Measurements from ENCODE around the gene OPCML. TPM values are rescaled to one million over a fixed set of nuclear protein-coding genes. Genes with fewer than 3 reads are reported as not detected.

OPCML gene
- total RNA-seq, 2 experiments from 2014 or later = not detected

DNA sequence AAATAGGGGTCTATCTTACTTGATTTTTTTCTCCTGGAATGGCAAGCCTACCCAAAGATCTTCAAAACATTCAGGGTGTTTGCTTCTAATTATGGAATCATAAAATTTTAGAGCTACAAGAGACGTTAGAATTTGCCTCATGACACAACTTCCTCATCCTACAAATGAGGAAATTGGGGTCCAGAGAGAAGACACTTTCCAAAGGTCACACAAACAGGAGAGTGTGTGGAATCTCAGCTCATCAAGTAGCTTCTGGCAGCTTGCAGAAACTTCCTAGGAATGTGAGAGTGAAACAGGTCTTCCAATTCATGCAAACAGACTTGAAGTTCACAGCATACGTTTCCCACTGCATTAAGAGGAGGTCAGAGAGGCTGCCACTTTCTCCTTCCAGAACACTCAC lies 976.0 kb downstream of the OPCML start:
- peaks cover 13% of the 10 kb centered on the region for H3K9me3 Mint-ChIP-seq
- DNase-seq = no peak
- H3K27ac Mint-ChIP-seq = no peak overlapping the region
- H3K36me3 Mint-ChIP-seq = no peaks in the 10 kb centered on the region
- intact Hi-C loops (cut with micrococcal nuclease) = no loop called here
- no peaks in the 10 kb centered on the region for H3K4me1 Mint-ChIP-seq (ENCODE audit: low read depth)
- POLR2A ChIA-PET = no interaction called here
- CTCF ChIA-PET = no interaction called here
- H3K4me3 Mint-ChIP-seq = no peak overlapping the region
- peaks cover 2% of the 10 kb centered on the region for H3K27me3 Mint-ChIP-seq

DNA sequence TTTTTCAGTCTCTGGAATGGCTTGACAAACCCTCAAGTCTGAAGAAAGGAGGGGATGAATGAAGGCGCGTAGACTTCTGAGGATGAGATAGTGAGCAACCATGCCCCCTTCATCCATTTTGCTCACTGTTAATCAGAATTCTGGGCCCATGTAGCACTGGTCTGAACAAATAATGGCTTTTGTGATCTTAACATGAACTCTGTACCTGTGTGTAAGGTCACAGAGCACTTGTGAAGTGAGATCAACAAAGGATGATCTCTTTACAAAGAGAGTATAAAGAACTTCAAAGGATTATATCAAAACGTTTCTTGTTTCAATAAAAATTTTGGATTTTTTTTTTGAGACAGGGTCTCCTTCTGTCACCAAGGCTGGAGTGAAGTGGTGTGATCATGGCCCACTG lies 976.7 kb downstream of the OPCML start:
- Mint-ChIP-seq H3K36me3 (no peaks in the 10 kb centered on the region), H3K27me3 (peaks cover 2% of the 10 kb centered on the region), H3K4me3 (no peak overlapping the region), H3K27ac (no peak overlapping the region), H3K4me1 (ENCODE audit: low read depth) (no peaks in the 10 kb centered on the region), H3K9me3 (peaks cover 12% of the 10 kb centered on the region)
- DNase-seq = no peak
- CTCF ChIA-PET = no interaction called here
- POLR2A ChIA-PET = no interaction called here
- intact Hi-C loops (cut with micrococcal nuclease) = no loop called here

DNA sequence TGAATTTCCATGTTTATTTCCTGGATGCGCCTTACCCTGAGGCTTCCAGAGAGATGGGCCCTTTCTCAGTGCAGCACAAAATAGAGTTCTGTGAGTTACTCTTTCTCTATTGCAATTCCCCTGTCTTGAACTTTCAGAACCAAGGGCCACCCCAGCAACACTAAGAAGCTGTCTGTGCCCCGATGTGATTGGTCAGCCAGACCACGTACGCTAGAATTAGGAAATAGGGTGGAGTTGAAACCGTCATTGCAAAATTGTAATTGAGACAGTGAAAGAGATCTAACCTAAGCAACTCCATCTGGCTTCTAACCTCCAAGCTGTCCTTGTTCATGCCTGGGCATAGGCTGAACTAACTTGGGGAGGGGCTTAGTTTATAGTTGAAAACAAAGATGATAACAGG lies 981.3 kb downstream of the OPCML start:
- intact Hi-C loops (cut with micrococcal nuclease) = no loop called here
- Mint-ChIP-seq H3K4me3 (no peak overlapping the region), H3K36me3 (no peaks in the 10 kb centered on the region), H3K4me1 (ENCODE audit: low read depth) (no peaks in the 10 kb centered on the region), H3K9me3 (peaks cover 8% of the 10 kb centered on the region), H3K27ac (no peak overlapping the region), H3K27me3 (no peaks in the 10 kb centered on the region)
- no peak for DNase-seq
- POLR2A ChIA-PET = no interaction called here
- CTCF ChIA-PET = no interaction called here

DNA sequence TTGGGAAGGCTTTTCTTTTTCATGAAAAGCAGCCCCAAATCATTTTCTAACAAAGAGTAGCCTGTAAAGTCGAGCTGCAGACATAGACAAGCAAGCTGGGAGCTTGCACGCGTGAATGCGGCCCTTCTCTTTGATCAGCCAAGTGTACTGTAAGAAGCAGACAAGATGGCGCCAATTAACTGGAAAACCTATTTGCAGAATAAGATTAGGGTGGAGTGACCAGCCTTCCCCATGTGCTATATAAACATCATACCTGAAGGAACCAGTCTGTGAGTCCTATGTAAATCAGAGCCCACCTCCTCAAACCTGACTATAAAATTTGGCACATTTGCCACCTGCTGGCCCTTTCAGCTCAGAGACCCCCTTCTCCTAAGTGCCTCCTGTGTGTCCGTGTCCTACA lies 982.7 kb downstream of the OPCML start:
- intact Hi-C loops (cut with micrococcal nuclease) = no loop called here
- H3K4me1 Mint-ChIP-seq (ENCODE audit: low read depth) = no peaks in the 10 kb centered on the region
- peaks cover 10% of the 10 kb centered on the region for H3K9me3 Mint-ChIP-seq
- ChIA-PET CTCF (no interaction called here), POLR2A (no interaction called here)
- H3K27ac Mint-ChIP-seq = no peak overlapping the region
- H3K36me3 Mint-ChIP-seq = no peaks in the 10 kb centered on the region
- DNase-seq = no peak
- no peaks in the 10 kb centered on the region for H3K27me3 Mint-ChIP-seq
- H3K4me3 Mint-ChIP-seq = no peak overlapping the region

DNA sequence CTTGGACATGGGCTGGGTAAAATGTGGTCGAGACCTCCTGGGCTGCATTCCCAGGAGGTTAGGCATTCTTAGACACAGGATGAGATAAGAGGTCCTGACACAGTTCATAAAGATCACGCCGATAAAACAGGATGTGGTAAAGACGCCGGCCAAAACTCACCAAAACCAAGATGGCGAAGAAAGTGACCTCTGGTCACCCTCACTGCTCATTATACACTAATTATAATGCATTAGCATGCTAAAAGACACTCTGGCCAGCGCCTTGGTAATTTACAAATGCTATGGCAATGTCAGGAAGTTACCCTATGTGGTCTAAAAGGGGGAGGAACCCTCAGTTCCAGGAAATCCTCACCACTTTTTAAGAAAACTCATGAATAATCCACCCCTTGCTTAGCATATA lies 983.3 kb downstream of the OPCML start:
- no peak overlapping the region for H3K27ac Mint-ChIP-seq
- H3K4me3 Mint-ChIP-seq = no peak overlapping the region
- ChIA-PET CTCF (no interaction called here), POLR2A (no interaction called here)
- no peak for DNase-seq
- peaks cover 10% of the 10 kb centered on the region for H3K9me3 Mint-ChIP-seq
- no peaks in the 10 kb centered on the region for H3K27me3 Mint-ChIP-seq
- no peaks in the 10 kb centered on the region for H3K4me1 Mint-ChIP-seq (ENCODE audit: low read depth)
- intact Hi-C loops (cut with micrococcal nuclease) = no loop called here
- H3K36me3 Mint-ChIP-seq = no peaks in the 10 kb centered on the region

DNA sequence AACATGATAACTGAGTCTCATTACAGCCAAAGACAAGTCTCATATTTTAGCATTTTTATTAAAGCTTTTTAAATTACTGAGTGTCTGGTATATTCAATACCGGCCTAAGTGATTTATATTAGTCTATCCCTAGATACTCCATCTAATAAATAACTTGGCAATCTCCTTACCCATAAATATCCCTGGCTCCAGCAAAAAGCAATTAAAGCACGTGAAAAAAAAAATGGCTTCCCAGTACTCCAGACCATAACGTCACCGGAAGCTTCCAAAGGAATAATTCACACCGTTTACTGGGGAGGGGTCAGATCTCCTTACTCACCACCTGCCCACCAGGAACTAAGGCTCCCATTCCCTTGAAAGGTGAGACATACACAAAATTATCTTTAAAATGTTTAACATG lies 988.3 kb downstream of the OPCML start:
- DNase-seq = no peak
- H3K9me3 Mint-ChIP-seq = peaks cover 2% of the 10 kb centered on the region
- ChIA-PET POLR2A (no interaction called here), CTCF (no interaction called here)
- H3K27ac Mint-ChIP-seq = no peak overlapping the region
- intact Hi-C loops (cut with micrococcal nuclease) = no loop called here
- H3K4me3 Mint-ChIP-seq = no peak overlapping the region
- H3K36me3 Mint-ChIP-seq = no peaks in the 10 kb centered on the region
- no peaks in the 10 kb centered on the region for H3K4me1 Mint-ChIP-seq (ENCODE audit: low read depth)
- H3K27me3 Mint-ChIP-seq = no peaks in the 10 kb centered on the region

DNA sequence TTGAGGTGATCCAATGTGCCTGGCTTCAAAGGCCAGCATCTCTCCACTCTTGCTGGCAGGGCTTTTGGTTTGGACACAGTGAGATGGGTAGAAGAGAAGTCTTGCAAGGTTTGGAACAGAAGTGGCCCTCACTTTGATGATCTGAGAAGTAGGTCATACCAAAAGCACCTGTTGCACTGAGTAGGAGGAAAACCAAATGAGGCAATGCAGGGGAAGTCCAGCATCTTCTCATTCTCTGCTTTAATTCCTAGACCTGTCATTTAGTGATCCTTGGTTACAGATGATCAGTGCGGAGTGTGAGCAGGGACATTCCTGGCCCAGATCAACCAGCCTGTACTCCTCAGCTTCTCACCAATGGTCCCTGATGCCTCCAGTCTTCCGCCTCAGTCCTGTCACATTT lies 990.5 kb downstream of the OPCML start:
- ChIA-PET POLR2A (no interaction called here), CTCF (no interaction called here)
- H3K36me3 Mint-ChIP-seq = no peaks in the 10 kb centered on the region
- no peaks in the 10 kb centered on the region for H3K27me3 Mint-ChIP-seq
- H3K4me3 Mint-ChIP-seq = no peak overlapping the region
- no peak overlapping the region for H3K27ac Mint-ChIP-seq
- peaks cover 2% of the 10 kb centered on the region for H3K9me3 Mint-ChIP-seq
- DNase-seq = no peak
- intact Hi-C loops (cut with micrococcal nuclease) = no loop called here
- no peaks in the 10 kb centered on the region for H3K4me1 Mint-ChIP-seq (ENCODE audit: low read depth)

DNA sequence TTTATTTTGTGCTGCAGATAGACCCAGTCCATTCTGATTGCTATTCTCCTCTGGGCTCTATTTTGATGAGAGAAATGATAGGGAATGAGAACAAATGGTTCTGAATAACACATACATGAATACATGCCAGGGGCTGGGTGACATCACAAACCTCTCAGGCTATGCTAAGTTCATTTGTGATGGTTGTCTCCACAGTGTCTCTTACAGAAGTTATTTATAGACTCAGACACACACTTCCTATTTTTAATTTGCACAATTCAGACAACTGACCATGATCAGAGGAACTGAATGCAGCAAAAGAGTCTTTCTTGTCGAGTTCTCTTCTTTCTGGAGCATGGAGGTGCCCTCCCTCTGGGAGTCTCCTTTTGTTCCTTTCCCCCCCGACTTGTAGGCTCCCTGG lies 991.7 kb downstream of the OPCML start:
- intact Hi-C loops (cut with micrococcal nuclease) = no loop called here
- Mint-ChIP-seq H3K4me3 (no peak overlapping the region), H3K27ac (no peak overlapping the region), H3K27me3 (no peaks in the 10 kb centered on the region), H3K36me3 (no peaks in the 10 kb centered on the region), H3K4me1 (ENCODE audit: low read depth) (no peaks in the 10 kb centered on the region), H3K9me3 (no peaks in the 10 kb centered on the region)
- ChIA-PET CTCF (no interaction called here), POLR2A (no interaction called here)
- DNase-seq = no peak

DNA sequence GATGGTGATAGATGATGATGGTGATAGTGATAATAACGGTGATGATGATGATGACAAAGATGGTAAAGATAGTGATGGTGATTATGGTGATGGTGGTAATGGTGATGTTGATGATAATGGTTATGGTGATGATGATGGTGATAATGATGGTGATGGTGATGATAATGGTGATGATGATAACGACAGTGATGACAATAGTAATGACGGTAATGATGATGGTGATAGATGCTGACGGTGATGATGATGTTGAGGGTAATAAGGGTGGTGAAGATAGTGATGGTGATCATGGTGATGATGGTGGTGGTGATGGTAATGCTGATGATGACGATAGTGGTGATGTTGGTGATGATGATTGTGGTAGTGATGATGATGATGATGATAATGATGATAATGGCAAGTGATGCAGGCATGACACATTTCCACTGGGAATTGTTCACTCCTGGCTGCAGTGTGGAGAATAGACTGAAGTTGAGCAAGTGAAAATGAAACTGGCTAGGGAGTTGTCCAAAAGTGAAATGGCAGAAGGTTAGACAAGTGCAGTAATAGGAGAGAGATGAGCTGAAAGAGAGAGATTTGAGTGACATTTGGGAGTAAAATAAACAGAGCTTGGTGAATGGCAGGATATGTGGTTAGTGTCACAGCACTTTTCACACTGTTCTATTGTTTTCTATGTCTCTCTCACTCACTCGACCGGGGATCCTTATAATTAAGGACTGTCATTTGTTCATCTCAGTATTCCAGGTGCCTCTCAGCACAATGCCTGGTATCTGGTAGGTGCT lies 992.5 kb downstream of the OPCML start:
- DNase-seq = no peak
- ChIA-PET POLR2A (no interaction called here), CTCF (no interaction called here)
- Mint-ChIP-seq H3K4me3 (no peak overlapping the region), H3K9me3 (no peaks in the 10 kb centered on the region), H3K27ac (no peak overlapping the region), H3K36me3 (no peaks in the 10 kb centered on the region), H3K4me1 (ENCODE audit: low read depth) (no peaks in the 10 kb centered on the region), H3K27me3 (no peaks in the 10 kb centered on the region)
- intact Hi-C loops (cut with micrococcal nuclease) = no loop called here

DNA sequence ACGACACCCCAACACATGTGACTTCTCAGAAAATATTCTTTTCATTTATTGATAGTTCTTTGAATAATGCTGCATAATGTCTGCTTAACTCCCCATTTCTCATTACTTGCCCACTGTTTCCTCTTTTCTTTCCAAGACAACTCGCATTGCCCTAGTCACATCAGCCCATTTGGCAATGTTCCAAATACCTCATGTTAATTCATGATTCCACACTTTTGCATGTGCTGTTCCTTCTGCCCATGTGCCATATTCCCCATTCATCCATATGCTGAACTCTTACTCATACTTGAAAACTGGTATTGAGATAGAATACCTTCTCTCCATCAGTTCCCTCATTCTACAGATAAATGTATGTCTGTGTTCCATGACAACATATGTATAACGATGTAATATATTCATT lies 993.7 kb downstream of the OPCML start:
- no peak overlapping the region for H3K4me3 Mint-ChIP-seq
- POLR2A ChIA-PET = no interaction called here
- no peaks in the 10 kb centered on the region for H3K4me1 Mint-ChIP-seq (ENCODE audit: low read depth)
- CTCF ChIA-PET = no interaction called here
- H3K36me3 Mint-ChIP-seq = no peaks in the 10 kb centered on the region
- H3K27ac Mint-ChIP-seq = no peak overlapping the region
- no peaks in the 10 kb centered on the region for H3K9me3 Mint-ChIP-seq
- no peak for DNase-seq
- intact Hi-C loops (cut with micrococcal nuclease) = no loop called here
- no peaks in the 10 kb centered on the region for H3K27me3 Mint-ChIP-seq

DNA sequence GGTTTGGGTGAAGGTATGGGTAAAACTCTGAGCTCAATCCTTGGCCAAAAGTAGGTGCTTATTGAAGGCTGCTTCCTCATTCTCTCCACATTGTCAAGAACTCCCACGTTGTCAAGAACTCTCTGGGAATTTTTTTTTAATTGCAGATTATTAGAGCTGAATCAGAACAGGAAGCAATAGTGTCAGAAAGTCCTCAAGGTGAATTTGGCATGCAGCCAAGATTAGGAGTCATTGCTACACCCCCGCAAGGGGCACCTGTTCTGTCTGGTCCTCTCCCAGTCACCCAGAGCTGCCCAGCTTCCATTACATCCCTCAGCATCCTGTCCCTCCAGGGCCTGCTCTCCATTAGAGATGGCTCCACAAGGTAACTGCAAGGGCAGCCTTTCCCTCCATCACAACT lies 996.5 kb downstream of the OPCML start:
- ChIA-PET POLR2A (no interaction called here), CTCF (no interaction called here)
- intact Hi-C loops (cut with micrococcal nuclease) = no loop called here

DNA sequence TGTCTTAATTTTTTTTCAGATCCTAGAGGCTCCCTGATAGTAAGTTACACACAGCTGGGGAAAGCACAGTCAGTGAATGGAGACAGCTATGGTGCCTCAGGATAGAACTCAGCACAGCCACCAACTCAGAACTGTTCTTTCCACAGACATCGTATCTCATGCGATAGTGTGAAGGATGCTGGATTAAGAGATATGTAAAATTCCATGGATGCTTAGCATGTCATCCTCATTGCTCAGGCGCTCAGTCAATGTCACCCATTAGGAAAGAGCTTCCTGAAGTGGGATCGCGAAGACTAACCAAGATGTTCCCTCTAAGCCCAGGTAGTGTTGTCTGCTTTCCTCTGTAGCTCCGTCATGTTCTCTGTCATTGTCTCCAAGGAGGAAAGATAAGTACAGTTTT lies 1000.4 kb downstream of the OPCML start:
- Mint-ChIP-seq H3K27me3 (no peaks in the 10 kb centered on the region), H3K4me1 (ENCODE audit: low read depth) (no peaks in the 10 kb centered on the region), H3K9me3 (no peaks in the 10 kb centered on the region), H3K27ac (no peak overlapping the region), H3K36me3 (no peaks in the 10 kb centered on the region), H3K4me3 (no peak overlapping the region)
- intact Hi-C loops (cut with micrococcal nuclease) = no loop called here
- ChIA-PET CTCF (no interaction called here), POLR2A (no interaction called here)
- DNase-seq = no peak

More for the DNA sequence above, 996.5 kb downstream of the OPCML start:
- no peaks in the 10 kb centered on the region for H3K27me3 Mint-ChIP-seq
- no peaks in the 10 kb centered on the region for H3K36me3 Mint-ChIP-seq
- no peak for DNase-seq
- no peak overlapping the region for H3K4me3 Mint-ChIP-seq
- H3K4me1 Mint-ChIP-seq (ENCODE audit: low read depth) = no peaks in the 10 kb centered on the region
- no peak overlapping the region for H3K27ac Mint-ChIP-seq
- H3K9me3 Mint-ChIP-seq = no peaks in the 10 kb centered on the region

DNA sequence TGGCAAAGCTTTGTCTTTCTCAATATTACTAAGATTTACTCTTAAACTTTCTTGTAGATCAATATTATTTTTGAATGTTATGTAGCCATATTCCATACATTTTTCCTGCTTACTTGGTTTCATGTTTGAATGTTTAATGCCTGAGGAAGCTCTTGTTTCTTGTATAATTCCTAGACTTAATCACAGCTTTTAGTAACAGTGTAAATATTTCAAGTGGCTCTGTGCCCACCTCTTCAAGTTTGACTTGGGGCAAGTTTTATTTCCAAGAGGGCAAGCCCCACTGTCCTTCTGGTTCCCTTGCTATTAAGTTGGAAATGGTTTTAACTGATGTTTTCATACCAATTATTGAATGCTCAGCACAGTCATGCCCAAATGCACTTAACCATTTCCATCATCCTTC lies 1004.1 kb downstream of the OPCML start:
- H3K9me3 Mint-ChIP-seq = no peaks in the 10 kb centered on the region
- DNase-seq = no peak
- no peaks in the 10 kb centered on the region for H3K27me3 Mint-ChIP-seq
- intact Hi-C loops (cut with micrococcal nuclease) = no loop called here
- H3K27ac Mint-ChIP-seq = no peak overlapping the region
- POLR2A ChIA-PET = no interaction called here
- CTCF ChIA-PET = no interaction called here
- no peaks in the 10 kb centered on the region for H3K36me3 Mint-ChIP-seq
- H3K4me1 Mint-ChIP-seq (ENCODE audit: low read depth) = no peaks in the 10 kb centered on the region
- no peak overlapping the region for H3K4me3 Mint-ChIP-seq

DNA sequence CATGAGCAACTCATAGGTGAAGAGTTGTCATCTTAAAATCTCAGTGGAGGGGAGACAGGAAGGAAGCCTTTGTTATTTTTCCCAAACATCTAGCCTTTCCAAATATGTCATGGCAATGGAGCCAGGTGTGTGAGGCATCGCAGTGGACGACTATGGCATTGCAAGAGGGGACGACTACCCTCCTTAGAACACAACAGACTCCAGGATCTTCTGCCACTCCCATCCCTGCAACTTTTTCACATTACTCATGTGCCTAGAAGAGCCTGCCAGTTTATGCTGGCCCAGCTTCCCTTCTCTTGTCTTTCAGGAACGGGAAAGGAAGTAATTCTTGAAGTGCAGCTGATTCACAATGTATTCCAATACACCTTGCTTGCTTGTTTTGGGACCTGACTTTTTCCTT lies 1008.4 kb downstream of the OPCML start:
- Mint-ChIP-seq H3K27me3 (no peaks in the 10 kb centered on the region), H3K36me3 (no peaks in the 10 kb centered on the region), H3K4me1 (ENCODE audit: low read depth) (no peaks in the 10 kb centered on the region), H3K4me3 (no peak overlapping the region), H3K9me3 (no peaks in the 10 kb centered on the region), H3K27ac (no peak overlapping the region)
- no peak for DNase-seq
- intact Hi-C loops (cut with micrococcal nuclease) = no loop called here
- ChIA-PET POLR2A (no interaction called here), CTCF (no interaction called here)

All from activated CD4-positive, alpha-beta memory T cell treated with anti-CD3 and anti-CD28 coated beads for 36 hours (primary cell).